T-helper 9 cell (primary cell): Measurements from ENCODE around the gene WDR93.
A peak's percentile ranks its signal among the peaks of the same experiment; 100 is the strongest.
"Not testable (repeated sequence)": the region's sequence is repeated elsewhere in the genome, so short reads cannot be mapped to it uniquely, and the experiment has no call there.

ENCODE experiments used
- DNase-seq: peaks from one replicate; pipeline ENCODE4 v3.0.0-alpha.2; 2020

The WDR93 gene

DNA sequence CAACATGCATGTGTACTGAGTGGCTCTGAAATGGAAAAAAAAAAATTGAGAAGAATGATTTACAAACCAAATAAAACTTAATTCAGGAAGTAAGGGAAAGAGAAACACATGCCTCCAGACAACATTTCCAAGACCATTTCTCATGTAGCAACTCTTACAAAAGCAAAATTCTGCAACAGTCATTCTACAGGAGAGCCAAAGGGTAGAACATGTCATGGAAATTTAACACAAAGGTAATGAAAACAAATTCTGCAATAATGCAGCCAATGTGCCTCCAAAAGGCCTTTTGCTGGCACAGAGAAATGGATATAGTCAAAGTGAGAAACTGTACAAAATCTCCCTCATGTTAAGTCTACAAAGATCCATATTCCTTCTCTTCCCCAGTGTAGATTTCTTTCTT is 4.1 kb upstream of the WDR93 start:
- no peak for DNase-seq

DNA sequence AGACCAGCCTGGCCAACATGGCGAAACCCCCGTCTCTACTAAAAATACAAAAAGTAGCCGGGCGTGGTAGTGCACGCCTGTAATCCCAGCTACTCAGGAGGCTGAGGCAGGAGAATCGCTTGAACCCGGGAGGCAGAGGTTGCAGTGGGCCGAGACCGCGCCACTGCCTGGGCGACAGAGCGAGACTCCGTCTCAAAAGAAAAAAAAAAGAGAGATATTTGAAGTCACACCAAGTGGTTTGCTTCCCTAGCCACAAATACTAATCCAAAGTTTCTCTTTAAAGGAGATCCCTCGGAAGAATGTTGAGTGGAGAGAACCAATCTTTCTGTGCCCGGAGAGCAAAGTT is 708 bp upstream of the WDR93 start:
- not testable (repeated sequence) for DNase-seq

DNA sequence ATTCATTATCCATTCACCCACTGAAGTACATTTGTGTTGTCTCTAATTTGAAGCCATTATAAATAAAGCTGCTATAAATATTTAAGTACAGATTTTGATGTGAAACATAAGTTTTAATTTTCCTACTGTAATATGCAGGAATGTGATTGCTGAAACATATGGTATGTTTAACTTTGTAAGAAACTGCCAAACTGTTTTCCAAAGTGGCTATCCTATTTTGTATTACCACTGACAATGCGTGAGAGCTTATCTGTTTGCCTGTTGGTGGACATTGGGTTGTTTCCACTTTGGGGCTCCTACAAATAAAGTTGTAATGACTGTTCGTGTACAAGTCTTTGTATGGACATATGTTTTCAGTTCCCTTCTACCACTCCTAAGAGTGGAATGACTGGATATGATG is 2.5 kb downstream of the WDR93 start:
- DNase-seq, result no peak

DNA sequence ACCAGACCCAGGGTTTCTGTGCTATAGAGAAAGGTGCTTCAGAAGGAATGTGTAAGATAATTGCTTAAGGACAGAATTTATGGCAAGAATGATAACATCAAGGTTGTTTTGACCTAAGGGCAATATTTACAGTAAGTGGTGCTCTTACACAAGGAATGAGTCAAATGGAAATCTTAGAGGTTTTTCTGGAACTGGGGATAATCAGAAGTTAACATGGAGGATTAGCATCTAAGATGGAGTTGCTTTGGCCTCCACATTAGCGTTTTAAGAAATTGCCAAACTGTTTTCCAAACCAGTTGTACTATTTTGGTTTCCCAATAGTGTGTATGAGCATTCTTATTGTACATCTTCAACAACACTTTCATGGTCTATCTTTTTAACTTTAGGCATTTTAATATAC is 3.1 kb downstream of the WDR93 start:
- DNase-seq, result no peak

DNA sequence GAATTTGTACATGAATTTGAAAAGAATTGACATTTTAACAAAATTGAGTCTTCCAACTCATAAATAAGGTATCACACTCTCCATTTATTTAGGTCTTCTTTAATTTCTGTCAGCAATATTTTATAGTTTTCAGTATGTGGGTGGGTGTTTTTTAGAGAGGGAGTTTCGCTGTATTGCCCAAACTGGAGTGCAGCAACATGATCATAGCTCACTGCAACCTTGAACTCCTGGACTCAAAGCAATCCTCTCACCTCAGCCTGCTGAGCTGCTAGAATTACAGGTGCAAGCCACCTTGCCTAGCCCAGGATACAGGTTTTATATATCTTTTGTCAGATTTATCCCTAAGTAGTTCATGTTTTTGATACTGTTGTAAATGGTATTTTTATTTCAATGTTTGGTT is 4.6 kb downstream of the WDR93 start:
- no peak for DNase-seq

DNA sequence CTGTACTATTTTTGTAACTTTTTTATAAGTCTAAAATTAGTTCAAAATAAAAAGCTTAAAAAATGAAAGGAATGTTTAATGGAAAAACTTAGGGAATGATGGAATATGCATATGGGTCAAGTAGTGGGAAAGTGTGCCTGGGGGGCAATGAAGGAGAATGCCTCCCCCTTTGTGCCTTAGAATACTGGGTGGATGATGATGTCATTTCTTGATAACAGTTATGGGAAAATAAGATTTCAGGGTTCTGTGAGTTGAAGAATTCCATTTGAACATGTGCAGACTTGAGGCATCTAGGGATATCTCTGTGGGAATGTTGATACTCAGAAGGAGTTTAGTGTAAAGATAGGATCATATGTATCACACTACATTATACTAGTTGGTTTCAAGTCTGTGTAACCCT is 13.8 kb downstream of the WDR93 start:
- DNase-seq, result no peak

DNA sequence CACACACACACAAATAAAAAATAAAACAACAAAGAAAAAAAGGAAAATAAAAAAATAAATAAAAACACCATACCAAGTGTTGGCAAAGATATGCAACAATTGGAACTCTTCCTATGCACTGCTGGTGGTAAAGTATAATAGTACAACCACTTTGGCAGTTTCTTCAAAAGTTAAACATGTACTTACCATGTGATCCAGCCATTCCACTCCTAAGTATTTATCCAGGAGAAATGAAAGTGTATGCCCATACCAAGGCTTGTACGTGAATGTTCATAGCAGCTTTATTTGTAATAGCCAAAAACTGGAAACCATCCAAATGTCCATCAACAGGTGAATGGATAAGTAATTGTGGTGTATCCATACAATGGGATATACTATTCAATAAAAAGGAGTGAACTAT is 17.0 kb downstream of the WDR93 start:
- no peak for DNase-seq

DNA sequence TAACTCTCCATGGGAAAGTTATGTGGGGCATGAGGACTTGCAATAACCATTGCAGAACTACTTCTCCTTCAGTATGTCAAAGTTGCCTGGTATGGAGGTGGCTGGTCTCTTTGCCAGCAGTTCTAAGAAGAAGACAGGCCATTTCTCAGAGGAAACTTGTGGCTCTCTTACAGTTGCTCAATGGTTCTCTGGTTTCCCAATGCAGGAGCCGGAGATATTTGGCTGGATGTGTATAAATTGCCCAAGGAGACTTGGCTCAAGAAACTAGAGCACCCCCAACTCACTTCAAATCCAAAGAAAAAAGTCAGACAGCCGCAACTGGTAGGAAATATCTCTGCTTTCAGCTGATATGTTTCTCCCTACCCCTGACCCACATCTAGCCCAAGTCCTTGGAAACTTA is 24.2 kb downstream of the WDR93 start:
- DNase-seq, result no peak

DNA sequence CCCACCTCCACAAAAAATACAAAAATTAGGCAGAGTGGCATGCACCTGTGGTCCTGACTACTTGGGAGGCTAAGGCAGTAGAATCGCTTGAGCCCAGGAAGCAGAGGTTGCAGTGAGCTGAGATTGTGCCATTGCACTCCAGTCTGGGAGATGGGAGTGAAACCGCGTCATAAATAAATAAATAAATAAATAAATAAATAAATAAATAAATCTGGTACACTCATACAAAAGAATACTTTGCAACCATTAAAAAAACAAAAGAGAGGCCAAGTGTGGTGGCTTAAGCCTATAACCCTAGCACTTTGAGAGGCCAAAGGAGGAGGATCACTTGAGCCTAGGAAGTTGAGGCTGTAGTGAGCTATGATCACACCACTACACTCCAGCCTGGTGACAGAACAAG is 32.4 kb downstream of the WDR93 start:
- DNase-seq, result no peak

DNA sequence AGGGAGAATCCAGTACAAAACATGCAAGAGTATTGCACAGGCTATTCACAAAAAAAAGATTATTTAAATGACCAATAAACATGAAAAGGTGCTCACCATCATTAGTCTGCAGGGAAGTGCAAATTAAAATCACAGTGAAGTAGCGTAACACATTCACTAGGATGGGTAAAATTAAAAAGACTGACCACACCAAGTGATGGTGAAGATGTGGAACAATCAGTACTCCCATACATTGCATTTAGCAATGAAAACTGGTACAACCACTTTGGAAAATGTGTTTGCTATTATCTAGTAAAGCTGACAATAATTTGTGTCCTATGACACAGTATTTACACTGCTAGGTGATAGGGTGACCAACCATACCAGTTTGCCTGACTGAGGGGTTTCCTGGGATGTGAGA is 34.0 kb downstream of the WDR93 start:
- no peak for DNase-seq

DNA sequence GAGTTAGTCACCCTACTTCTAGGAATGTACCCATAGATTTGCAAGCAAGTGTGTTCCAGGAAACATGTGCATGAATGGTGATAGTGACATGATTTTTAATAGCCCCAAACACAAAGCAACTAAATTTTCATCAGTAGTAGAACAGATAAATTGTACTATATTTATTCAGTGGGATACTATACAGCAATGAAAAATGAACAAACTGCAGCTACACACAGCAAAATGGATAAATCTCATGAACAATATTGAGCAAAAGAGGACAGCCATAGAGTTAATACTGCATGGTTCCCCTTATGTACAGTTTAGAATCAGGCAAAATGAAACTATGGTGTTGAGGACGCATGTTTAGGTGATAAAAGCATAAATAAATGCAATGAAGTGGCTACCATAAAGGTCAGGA is 34.5 kb downstream of the WDR93 start:
- no peak for DNase-seq

DNA sequence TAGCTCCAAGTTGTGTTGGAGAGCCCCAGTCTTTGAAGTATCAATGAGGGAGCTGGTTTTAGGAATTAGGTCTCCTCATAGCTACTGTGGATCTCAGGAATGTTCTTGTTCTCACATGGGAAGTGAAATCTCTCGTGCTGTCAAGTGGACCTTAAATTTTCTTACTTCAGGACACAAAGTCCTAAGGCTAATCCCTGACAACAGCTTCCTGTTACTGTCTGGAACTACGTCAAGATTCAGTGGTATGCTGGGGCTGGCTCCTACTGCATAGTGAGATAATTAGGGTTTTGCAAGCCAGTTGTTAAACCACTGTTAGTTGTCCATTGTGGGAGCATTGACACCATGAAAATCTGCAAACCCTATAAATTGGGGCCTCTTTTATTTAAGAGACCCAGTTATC is 37.6 kb downstream of the WDR93 start:
- DNase-seq, result no peak

DNA sequence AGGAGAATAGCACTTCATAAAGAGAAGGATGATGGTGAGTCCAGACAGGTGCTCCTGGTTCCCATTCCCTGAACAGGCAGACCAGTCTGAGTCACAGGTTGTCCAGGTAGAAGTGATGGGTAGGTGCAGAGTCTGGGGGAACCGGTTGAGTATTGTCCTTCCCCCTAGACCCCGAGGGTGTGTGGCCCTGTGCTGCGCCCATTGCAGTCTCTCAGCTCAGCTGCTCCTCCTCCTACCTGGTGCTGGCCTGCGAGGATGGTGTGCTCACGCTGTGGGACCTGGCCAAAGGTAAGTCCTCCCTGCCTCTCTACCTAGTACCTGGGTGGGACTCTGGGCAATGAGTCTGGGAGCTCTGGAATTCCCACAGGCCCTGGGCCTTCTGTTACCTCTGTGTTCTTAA is 40.7 kb downstream of the WDR93 start:
- DNase-seq, result no peak

DNA sequence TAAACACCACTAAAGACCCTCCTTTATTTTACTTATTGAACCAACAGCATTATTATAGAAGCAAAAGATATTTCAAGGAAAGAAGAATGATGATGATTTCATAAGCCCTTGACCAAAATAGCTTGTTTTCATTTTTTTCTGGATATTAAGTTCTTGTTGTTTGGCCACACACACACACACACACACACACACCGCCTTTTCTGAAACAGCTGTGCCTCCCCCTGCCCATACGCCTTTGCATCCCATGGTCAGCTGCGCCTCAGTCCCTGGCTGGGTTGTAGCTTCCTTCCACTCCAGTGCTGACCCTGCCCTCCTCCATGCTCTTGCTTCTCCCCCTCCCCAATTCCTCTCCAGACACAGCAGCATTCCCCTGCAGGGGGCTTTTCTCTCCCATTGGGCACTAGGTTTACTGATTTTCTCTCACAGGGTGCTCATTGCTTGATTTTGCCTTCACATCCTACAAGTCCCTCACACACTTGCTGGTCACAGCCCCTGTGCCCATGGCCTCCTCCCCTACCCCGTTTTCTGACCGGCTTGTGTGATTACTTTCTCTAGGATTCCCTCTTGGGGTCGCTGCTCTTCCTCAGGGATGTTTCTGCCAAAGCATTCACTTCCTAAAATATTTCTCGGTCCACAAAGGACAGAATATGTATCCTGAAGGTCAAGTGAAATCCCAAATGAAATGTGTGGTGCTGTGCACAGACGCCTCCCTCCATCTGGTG is 42.0 kb downstream of the WDR93 start:
- DNase-seq, result no peak

DNA sequence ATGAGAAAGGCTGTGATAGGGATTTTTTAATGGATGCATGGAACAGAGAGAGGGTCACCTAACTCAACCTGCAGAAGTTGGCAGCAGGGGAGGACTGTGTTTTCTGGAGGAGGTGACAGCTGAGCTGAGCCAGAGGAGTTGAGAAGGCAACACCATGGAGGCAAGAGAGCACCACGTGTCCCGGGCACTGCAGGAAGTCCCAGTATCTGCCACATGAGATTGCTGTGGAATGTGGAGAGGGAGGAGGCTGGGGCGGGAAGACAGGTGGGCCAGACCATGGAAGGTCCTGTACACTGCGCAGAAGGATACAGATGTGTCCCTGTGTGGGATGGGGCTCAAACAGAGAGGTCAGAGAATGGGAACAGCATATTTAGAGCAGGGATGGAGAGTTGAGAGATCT is 45.2 kb downstream of the WDR93 start:
- no peak for DNase-seq

DNA sequence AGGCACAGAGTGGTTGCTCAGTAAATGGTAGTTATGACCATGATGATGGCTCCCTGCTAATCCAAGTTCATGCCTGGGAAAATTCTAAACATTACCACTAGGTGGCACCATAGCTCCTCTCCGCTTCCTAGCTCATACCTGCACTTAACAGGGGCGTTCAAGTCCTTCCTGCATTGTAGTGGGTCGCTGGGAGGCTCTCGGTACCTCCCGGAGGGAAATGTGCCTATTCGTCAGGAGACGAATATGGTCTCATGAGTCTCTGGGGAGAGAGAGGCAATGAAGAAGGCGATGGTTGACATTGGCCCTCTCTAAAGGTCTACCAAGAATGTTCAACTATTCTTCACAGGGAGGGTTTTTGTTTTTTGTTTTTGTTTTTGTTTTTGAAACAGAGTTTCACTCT is 49.5 kb downstream of the WDR93 start:
- peak; percentile 29 for DNase-seq

DNA sequence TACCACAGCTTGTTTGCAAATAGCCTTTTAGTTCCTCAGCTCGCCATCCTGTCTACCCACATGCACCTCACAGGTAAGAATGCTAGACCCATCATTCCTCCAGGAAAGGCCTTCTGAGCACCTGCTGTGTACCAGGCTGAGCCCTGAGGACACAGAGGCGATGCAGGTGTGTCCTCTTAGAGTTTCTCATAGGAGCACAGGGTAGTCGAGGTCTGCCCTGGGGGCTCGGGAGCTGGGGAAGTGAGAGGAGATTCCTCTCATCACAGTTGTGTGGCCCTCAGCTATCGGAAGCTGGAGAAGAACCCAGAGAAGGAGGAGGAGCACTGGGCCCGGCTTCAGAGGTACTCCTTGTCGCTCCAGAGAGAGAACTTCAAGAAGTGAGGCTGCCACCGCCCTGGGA is 52.4 kb downstream of the WDR93 start:
- no peak for DNase-seq

DNA sequence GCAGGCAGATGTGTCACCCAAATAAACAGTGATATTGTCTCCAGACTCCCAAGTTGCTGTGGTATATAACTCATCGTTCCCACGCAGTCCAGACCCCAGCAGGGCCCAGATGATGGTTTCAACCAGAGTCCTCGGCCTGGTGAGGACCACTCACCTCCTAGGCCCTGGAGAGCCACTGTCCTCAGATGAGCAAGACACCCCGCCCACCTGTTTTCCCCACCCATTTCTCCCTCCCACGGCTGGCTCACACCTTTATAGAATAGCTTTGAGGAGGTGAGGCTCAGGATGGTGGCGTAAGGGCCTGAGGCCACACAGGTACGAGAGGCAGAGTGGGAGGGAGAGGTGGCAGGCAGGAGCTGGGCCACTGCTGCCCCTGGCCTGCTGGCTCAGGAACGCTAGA is 53.0 kb downstream of the WDR93 start:
- no peak for DNase-seq

DNA sequence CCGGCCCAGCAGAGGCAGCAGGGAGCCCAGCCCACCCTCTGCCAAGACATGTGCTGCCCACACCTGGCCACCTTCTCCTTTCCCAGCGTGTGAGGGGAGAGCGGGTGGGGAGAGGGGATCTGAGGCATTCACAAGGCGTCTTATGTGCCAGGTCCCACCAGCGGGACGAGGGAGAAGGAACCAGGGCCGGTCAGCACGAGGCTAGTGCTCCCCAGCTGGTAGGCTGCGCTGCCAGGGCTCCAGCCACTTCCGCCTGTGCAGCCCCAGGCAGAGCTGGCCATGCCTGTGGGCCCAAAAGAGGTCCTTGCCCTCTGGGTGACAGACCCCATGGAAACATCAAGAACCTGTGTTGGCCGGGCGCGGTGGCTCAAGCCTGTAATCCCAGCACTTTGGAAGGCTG is 54.5 kb downstream of the WDR93 start:
- DNase-seq, result no peak

DNA sequence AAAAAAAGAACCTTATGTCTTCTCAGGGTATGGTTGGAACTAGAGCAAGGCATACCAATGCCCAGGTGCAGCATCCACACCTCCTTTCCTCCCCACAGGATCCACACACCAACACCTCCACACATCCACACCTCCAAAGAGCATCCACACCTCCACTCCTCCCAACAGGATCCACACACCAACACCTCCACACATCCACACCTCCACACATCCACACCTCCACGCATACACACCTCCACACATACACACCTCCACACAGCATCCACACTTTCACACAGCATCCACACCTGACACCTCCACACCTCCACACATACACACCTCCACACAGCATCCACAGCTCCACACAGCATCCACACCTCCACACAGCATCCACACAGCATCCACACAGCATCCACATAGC is 55.2 kb downstream of the WDR93 start:
- no peak for DNase-seq

DNA sequence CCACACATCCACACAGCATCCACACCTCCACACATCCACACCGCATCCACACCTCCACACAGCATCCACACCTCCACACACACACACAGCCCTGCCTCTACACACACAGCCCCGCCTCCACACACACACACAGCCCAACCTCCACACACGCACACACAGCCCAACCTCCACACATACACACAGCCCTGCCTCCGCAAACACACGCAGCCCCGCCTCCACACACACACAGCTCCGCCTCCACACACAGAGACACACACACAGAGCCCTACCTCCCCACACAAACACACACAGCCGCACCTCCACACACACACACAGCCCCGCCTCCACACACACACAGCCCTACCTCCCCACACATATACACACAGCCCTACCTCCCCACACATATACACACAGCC is 55.8 kb downstream of the WDR93 start:
- DNase-seq, result no peak

DNA sequence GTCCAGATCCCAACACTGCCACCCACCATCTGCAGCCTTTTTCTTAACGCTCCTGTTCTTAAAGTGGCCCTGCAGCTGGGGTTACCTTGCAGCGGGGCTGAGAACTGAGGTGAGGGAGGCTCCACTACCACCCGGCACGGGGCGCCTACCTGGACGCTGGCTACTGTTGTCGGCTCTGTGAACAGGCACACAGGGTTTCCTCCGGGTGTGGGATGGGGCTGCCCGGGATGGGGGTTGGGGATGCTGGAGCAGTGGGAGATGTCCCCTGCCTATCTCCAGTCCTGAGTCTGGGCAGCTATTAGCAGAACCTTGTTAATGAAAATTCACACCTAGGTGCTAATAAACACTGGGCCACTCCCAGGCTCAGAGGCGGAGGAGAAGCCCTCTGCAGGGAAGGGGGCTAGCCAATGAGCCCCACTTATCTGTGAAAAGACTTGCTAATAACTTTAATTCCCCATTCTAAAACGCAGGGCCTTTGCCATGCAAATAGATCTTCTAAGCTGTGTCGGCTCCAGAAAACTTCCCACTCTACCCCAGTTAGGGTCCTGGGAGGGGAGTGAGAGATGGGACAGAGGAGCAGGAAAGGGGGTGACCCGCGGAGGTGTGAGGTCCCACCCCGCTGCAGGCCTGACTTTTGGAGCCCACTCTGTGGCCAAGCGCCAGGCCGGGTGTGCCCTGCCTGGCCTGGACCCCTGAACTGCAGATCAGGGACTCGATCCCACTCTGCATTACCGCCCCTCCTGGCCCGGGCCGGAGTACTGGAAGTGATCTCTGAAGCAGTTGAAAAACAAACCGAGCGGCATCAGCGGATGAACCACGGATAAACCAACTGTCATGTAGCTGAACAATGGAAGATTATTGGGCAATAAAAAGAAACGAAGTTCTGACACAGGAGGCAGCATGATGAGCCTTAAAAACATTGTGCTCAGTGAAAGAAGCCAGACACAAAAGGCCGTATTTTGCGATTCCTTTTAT is 57.4 kb downstream of the WDR93 start:
- no peak for DNase-seq

DNA sequence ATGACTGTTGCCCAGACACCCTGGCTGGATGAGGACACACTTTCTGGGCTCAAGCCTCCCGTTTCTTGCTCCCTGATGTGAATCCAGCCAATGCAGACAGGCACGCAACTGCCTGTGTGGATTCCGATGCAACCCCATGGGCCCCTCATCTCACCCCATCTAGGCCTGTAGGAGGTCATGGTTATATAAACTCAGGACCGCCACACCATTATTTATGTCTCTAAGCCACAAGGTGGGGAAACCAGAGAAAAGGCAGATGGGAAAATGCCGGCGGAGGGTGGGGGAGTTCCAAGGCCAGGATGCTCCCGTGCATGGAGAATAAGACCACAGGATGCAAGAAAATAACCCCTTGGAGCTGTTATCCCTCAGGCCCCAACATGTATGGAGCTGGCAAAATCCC is 58.4 kb downstream of the WDR93 start:
- no peak for DNase-seq

DNA sequence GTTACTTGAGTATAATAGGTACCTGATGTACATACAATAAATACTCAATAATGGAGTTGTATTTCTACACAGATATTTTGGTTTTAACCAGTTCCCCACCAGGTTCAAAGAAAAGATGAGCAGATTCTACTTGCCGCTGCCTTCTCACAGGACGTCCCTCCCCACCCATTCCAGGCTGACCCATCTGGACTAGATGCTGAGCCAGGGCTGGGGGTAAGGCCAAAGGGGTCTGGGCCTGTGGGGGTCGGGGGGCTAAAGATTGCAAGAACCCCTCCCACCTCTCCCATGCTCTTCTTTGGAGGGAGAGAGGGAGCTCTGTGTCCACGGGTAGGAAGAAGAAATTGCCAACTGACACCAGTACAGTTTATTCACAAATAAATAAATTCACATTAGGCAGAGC is 58.9 kb downstream of the WDR93 start:
- DNase-seq, result no peak
